ENCODE results near the gene SLC22A31.

SLC22A31 gene

DNA sequence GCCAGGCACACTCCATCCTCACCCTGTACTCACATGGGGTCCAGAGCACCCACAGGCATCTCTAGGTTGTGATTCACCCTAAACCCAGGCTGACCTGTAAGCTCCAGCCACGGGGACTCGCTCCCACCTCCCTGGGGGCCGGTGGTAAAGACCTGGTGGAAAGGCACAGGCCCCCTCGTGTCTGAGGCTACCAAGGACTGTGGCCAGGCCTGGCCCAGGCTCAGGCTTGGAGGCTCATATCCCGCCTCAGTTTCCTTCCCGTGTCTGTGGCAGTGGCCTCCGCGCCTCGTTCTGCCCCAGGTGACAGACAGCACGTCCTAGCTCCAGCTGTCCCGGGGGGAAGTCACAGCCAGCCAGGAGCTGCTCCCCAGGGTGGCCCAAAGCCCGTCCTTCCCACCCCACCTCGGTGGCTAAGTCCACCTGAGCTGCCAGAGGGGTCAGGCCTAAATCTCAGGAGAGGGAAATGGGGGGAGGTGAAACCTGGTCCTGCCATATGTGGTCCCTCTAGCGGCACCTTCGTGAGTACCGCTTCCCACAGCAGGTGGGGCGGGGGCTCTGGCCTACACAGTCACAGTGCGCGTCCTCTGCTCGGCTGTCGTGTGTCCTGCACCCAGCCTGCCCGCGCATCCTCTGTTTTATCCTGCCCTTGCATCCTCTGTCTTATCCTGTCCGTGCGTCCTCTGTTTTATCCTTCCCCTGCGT lies 16.2 kb downstream of the SLC22A31 start:
- Histone ChIP-seq H3K27ac (ENCODE audit: low read length) (no peak overlapping the region), H3K9me3 (ENCODE audit: control insufficient read depth, low read depth, low read length) (no peaks in the 10 kb centered on the region), H3K36me3 (ENCODE audit: control insufficient read depth, low read depth, low read length) (no peaks in the 10 kb centered on the region), H3K4me1 (ENCODE audit: control insufficient read depth, low read depth, low read length) (no peaks in the 10 kb centered on the region), H3K9ac (ENCODE audit: low read length) (no peak overlapping the region), H3K27me3 (ENCODE audit: control insufficient read depth, insufficient read depth, low read length) (no peaks in the 10 kb centered on the region), H3K4me3 (ENCODE audit: low read length) (no peak overlapping the region)

DNA sequence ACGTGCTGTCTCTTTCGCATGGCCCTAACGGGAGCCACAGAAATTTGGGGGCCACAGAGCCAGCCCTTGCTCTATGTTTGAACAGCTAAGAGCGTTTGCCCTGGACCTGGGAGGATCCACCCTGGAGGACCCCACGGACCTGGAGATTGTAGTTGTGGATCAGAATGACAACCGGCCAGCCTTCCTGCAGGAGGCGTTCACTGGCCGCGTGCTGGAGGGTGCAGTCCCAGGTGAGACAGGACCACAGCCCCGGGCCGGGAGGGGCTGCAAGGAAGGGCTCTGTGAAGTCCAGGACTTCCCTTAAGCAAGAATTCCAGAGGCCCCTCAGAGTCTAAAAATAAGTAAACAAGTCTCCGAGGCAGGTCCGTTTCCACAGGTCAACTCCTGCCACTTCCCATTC lies 16.9 kb downstream of the SLC22A31 start:
- Histone ChIP-seq H3K9ac (ENCODE audit: low read length) (no peak overlapping the region), H3K4me1 (ENCODE audit: control insufficient read depth, low read depth, low read length) (no peaks in the 10 kb centered on the region), H3K9me3 (ENCODE audit: control insufficient read depth, low read depth, low read length) (no peaks in the 10 kb centered on the region), H3K27ac (ENCODE audit: low read length) (no peak overlapping the region), H3K27me3 (ENCODE audit: control insufficient read depth, insufficient read depth, low read length) (no peaks in the 10 kb centered on the region), H3K36me3 (ENCODE audit: control insufficient read depth, low read depth, low read length) (no peaks in the 10 kb centered on the region), H3K4me3 (ENCODE audit: low read length) (no peak overlapping the region)

DNA sequence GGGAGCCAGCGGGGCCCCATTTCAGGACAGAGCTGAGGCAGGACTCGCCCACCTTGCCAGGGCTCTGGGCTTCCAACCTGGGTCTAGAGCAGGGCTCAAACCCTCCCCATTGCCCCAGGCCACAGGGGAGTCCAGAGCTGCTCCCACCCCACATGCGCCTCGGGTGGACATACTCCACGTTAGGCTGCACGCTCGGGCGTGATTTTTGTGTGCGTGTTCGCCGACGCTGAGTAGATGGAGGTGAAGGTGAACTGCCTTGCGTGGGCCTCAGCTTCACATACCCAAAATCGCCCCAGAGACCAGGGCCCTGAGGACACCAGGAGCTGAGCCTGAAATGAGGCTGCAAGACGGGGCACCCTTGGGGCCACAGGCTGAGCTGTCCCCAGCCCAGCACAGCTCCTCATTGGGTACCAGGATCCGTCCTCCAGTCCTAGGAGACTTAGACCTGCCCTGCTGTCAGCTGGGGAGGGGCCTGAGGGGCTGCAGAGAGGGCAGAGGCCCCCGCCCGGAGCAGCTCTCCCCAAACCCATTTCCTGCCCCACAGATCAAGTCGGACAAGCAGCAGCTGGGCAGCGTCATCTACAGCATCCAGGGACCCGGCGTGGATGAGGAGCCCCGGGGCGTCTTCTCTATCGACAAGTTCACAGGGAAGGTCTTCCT lies 20.6 kb downstream of the SLC22A31 start:
- Histone ChIP-seq H3K27ac (ENCODE audit: low read length) (no peak overlapping the region), H3K9ac (ENCODE audit: low read length) (no peak overlapping the region), H3K4me3 (ENCODE audit: low read length) (no peak overlapping the region), H3K4me1 (ENCODE audit: control insufficient read depth, low read depth, low read length) (no peaks in the 10 kb centered on the region), H3K27me3 (ENCODE audit: control insufficient read depth, insufficient read depth, low read length) (no peaks in the 10 kb centered on the region), H3K36me3 (ENCODE audit: control insufficient read depth, low read depth, low read length) (no peaks in the 10 kb centered on the region), H3K9me3 (ENCODE audit: control insufficient read depth, low read depth, low read length) (no peaks in the 10 kb centered on the region)

DNA sequence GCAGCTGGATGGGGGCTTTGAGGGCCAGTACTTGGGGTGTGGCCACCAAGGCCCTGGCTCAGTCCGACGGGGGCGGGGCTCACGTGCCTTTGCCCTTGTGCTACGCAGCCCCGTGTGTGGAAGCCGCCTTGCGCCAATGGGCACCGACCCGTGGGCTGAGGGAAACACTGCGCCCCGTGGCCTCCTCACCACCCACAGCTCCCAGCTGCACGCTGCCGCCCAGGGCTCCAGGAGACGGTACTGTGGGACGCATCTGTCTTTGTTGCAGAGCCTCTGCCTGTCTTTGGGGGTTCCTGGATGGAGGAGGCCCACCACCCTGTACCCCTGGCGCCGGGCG lies 21.2 kb downstream of the SLC22A31 start:
- Histone ChIP-seq H3K4me1 (ENCODE audit: control insufficient read depth, low read depth, low read length) (no peaks in the 10 kb centered on the region), H3K9me3 (ENCODE audit: control insufficient read depth, low read depth, low read length) (no peaks in the 10 kb centered on the region), H3K27ac (ENCODE audit: low read length) (no peak overlapping the region), H3K36me3 (ENCODE audit: control insufficient read depth, low read depth, low read length) (no peaks in the 10 kb centered on the region), H3K9ac (ENCODE audit: low read length) (no peak overlapping the region), H3K4me3 (ENCODE audit: low read length) (no peak overlapping the region), H3K27me3 (ENCODE audit: control insufficient read depth, insufficient read depth, low read length) (no peaks in the 10 kb centered on the region)

DNA sequence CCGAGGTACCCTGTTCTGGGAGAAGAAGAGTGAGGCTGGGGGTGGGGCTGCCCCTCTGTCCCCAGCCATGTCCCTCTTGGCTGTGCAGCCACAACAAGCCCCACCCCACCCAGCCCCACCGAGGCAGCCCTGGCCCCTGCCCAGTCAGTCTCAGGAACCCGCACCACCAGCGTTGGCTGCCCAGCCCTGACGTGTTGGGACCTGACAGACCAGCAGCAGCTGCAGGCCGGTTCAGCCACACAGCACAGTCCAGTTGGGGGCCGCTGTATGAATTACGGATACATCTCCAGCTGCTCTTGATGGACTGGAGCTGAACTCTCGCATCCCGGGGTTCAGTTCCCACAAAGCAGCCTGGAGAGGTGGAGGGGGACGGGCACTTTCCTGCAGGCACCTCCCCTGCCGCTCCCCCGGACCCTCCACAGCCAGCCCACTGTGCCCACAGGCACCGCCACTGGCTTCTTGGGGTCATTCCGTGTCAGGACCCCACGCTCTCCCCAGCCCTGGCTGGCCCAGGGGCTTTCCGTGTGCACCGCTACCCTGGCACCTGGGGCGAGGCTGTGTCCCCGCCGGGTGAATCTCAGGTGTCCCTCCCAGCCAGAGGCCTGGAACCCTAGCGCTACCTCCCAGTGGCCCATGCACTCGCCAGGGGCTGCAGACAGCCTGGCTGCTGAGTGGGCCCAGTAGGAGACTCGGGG lies 21.7 kb downstream of the SLC22A31 start:
- no peak overlapping the region for H3K9ac ChIP-seq (ENCODE audit: low read length)
- no peak overlapping the region for H3K4me3 ChIP-seq (ENCODE audit: low read length)
- no peaks in the 10 kb centered on the region for H3K4me1 ChIP-seq (ENCODE audit: control insufficient read depth, low read depth, low read length)
- H3K9me3 ChIP-seq (ENCODE audit: control insufficient read depth, low read depth, low read length) = no peaks in the 10 kb centered on the region
- no peak overlapping the region for H3K27ac ChIP-seq (ENCODE audit: low read length)
- H3K36me3 ChIP-seq (ENCODE audit: control insufficient read depth, low read depth, low read length) = no peaks in the 10 kb centered on the region
- no peaks in the 10 kb centered on the region for H3K27me3 ChIP-seq (ENCODE audit: control insufficient read depth, insufficient read depth, low read length)

DNA sequence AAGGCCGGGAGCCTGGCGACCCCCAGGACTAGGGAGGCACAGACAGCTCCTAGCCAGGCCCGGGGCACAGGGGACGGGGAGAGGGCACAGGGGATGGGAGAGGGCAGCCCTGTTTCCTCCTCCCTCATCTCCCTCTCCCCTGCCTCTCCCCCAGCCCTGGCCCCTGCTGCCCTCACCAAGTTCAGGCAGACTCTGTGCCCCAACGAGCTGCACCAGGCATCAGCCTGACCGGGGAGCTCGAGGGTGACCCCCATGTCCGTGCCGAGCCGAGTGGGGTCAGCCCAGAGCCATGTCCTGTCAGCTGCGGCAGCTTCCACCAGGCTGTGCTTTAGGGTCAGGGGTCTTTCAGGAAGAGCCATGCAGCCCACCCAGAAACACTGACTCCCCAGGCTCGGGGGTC lies 22.8 kb downstream of the SLC22A31 start:
- no peaks in the 10 kb centered on the region for H3K9me3 ChIP-seq (ENCODE audit: control insufficient read depth, low read depth, low read length)
- H3K4me3 ChIP-seq (ENCODE audit: low read length) = no peak overlapping the region
- H3K36me3 ChIP-seq (ENCODE audit: control insufficient read depth, low read depth, low read length) = no peaks in the 10 kb centered on the region
- H3K4me1 ChIP-seq (ENCODE audit: control insufficient read depth, low read depth, low read length) = peaks cover 7% of the 10 kb centered on the region
- no peak overlapping the region for H3K27ac ChIP-seq (ENCODE audit: low read length)
- no peak overlapping the region for H3K9ac ChIP-seq (ENCODE audit: low read length)
- H3K27me3 ChIP-seq (ENCODE audit: control insufficient read depth, insufficient read depth, low read length) = peaks cover 4% of the 10 kb centered on the region

DNA sequence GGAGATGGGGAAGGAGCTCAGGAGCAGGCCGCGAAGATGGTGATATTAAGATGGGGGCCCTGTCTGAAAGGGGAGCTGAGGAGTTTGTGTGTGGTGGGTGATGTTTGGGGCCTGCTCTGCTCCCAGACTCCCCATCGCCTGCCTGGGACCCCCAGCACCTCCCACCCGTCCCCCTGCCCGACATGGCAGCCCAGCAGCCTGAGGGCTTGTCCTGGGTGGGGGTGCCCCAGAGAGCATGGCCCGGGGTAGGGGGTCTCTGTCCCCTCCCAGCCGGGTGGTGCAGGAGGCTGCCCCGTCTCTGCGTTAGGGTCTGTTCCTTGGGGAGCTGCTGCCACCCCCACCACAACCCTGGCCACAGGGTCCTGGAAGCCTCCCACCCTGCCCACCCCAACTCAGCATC lies 23.6 kb downstream of the SLC22A31 start:
- Histone ChIP-seq H3K27me3 (ENCODE audit: control insufficient read depth, insufficient read depth, low read length) (peaks cover 12% of the 10 kb centered on the region), H3K27ac (ENCODE audit: low read length) (no peak overlapping the region), H3K36me3 (ENCODE audit: control insufficient read depth, low read depth, low read length) (no peaks in the 10 kb centered on the region), H3K4me3 (ENCODE audit: low read length) (no peak overlapping the region), H3K4me1 (ENCODE audit: control insufficient read depth, low read depth, low read length) (peaks cover 7% of the 10 kb centered on the region), H3K9ac (ENCODE audit: low read length) (no peak overlapping the region), H3K9me3 (ENCODE audit: control insufficient read depth, low read depth, low read length) (no peaks in the 10 kb centered on the region)

DNA sequence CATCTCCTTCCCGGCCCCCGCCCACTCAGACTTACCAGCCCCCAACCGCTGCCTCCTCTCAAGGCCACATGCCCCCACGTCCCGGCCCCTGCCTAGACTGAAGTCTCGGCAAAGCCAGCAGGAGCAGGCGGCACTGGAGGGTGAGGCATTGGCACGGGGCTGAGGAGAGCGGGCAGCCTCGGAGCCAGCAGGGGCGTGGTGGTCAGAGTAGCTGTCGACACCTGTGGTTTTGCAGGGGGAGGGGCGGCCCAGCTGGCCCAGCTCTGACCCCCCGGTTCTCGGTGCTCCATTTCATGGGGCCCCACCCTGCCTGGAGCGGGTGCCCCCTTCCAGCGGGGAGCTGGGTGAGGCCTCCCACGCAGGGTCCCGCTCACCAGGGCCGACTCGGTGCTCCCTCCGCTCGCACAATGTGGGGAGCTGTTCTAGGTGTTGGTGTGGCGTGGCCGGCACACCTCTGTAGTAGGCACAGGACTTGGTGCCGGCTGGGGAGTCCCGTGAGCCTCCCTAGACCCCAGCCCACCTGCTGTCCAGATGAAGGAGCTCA lies 24.1 kb downstream of the SLC22A31 start:
- no peaks in the 10 kb centered on the region for H3K36me3 ChIP-seq (ENCODE audit: control insufficient read depth, low read depth, low read length)
- H3K4me1 ChIP-seq (ENCODE audit: control insufficient read depth, low read depth, low read length) = peaks cover 7% of the 10 kb centered on the region
- H3K27ac ChIP-seq (ENCODE audit: low read length) = no peak overlapping the region
- no peak overlapping the region for H3K4me3 ChIP-seq (ENCODE audit: low read length)
- peaks cover 13% of the 10 kb centered on the region for H3K27me3 ChIP-seq (ENCODE audit: control insufficient read depth, insufficient read depth, low read length)
- no peaks in the 10 kb centered on the region for H3K9me3 ChIP-seq (ENCODE audit: control insufficient read depth, low read depth, low read length)
- H3K9ac ChIP-seq (ENCODE audit: low read length) = no peak overlapping the region

DNA sequence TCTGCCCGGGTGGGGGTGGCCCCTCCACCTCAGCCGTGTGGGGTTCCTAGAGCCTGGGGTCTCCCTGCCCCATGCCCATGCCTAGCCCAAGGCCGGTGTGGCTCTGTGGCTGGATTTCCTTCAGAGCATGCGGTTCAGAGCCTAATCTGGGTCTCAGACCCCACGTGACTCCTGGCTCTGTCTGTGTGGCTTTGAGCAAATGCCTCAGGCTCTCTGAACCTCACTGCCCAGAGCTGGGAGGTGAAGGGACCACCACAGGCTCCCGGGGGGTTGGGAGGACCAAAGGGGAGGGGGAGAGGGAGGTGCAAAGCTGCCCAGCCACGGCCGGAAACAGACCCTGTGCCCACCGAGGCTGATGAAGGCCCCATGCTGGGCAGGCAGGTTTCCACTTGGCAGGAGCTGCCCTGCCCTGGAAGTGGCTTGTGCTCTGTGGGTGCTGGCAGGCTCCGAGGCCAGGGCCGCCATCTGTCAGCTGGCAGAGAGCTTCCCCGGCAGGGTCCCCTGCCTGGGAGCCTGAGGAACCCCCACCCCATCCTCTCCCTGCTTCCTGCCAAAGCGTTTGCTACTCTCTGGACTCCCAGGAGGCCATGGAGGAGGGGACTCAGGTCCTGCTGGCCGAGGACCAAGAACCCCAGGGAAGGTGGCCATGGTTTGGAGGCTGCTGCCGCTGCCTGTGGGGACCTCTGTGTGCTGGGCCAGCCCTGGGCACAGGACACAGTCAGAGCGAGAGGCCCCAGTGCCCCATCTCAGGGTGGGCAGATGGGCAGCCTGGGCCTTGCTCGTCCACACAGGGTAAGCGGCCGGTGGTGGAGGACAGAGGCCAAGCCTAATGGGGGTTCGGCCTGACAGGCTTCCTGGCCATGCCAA lies 24.8 kb downstream of the SLC22A31 start:
- H3K27ac ChIP-seq (ENCODE audit: low read length) = no peak overlapping the region
- no peaks in the 10 kb centered on the region for H3K9me3 ChIP-seq (ENCODE audit: control insufficient read depth, low read depth, low read length)
- H3K27me3 ChIP-seq (ENCODE audit: control insufficient read depth, insufficient read depth, low read length) = peaks cover 18% of the 10 kb centered on the region
- no peak overlapping the region for H3K9ac ChIP-seq (ENCODE audit: low read length)
- no peak overlapping the region for H3K4me3 ChIP-seq (ENCODE audit: low read length)
- H3K36me3 ChIP-seq (ENCODE audit: control insufficient read depth, low read depth, low read length) = no peaks in the 10 kb centered on the region
- peaks cover 7% of the 10 kb centered on the region for H3K4me1 ChIP-seq (ENCODE audit: control insufficient read depth, low read depth, low read length)

DNA sequence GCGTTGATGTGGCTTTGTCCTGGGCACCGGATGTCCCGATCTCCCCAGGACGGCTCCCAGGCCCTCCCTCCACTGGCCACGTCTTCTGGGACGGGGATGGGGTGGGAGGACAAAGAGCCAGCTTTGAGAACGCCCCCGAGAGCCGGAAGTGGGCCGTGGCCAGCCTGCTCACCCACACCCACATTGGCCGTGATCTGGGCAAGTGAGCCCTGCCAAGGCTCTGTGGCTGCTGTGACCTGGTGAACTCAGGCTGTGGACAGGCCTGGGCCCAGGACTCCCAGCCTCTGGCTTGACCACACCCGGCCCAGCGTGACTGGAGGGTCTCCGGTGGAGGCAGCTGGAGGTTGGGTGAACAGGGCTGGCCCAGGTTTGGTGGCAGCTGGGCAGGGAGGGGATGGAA lies 25.5 kb downstream of the SLC22A31 start:
- Histone ChIP-seq H3K9ac (ENCODE audit: low read length) (no peak overlapping the region), H3K27ac (ENCODE audit: low read length) (no peak overlapping the region), H3K4me1 (ENCODE audit: control insufficient read depth, low read depth, low read length) (peaks cover 7% of the 10 kb centered on the region)

More for the DNA sequence above, 25.5 kb downstream of the SLC22A31 start:
- peaks cover 25% of the 10 kb centered on the region for H3K27me3 ChIP-seq (ENCODE audit: control insufficient read depth, insufficient read depth, low read length)
- H3K4me3 ChIP-seq (ENCODE audit: low read length) = no peak overlapping the region
- no peaks in the 10 kb centered on the region for H3K36me3 ChIP-seq (ENCODE audit: control insufficient read depth, low read depth, low read length)
- no peaks in the 10 kb centered on the region for H3K9me3 ChIP-seq (ENCODE audit: control insufficient read depth, low read depth, low read length)
